Fibroblast of skin of right biceps (primary cell): ENCODE measurements around the gene NPFFR1.

ENCODE experiments used
- DNase-seq: peaks from one replicate; pipeline ENCODE4 v3.0.0-alpha.2; 2013

NPFFR1 gene

DNA sequence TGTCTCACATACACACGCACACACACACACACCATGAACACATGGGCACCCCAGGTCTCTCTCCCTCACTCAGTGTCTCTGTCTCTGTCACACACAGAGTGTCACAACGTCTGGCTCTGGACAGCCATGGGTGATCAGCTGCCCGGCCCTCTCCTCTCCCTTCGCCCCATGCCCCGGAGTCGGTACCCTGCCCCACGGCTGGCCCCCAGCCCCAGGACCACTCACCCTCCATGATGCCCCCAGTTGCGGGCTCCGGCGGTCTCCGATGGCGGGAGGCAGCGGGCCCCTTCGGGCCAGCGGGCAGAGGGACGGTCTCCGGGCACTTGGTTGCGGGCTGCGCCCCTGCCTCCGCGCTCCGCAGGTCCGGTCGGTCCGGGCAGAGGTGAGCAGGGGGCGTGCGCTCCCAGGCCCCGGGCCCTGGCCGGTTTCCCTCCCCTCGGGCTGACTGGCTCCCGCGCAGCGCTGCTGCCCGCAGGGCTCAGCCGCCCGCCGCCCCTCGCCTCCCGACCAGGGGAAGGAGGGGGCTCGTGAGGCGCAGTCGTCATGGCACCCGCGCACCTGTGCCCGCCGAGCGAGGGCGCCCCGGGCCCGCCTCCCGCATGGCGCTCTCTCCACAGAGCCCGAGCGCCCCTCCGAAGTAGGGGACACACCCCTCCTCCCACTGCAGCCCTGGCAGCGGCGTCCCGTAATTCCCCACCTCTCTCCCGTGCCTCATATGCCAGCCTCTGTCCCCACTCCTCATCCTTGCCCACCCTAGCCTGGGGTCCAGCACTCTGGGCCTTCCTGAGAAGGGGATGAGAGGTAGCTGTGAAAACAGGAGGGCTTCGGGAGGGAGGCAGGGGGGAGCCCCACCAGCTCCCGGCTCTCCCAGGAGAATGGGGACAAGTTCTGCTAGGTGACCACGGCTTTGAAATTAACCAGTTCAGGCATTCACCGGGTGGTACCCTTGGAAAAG is at the start of gene NPFFR1:
Gene NPFFR1, minus strand, starts transcription at position 560 of the 955 bp plus-strand sequence. Its CDS starts 328 bp downstream, at position 232.
- no peak for DNase-seq

GRCh38 chr10:70333268-70333667 is 49.5 kb upstream of the NPFFR1 start:
- no peak for DNase-seq

DNA sequence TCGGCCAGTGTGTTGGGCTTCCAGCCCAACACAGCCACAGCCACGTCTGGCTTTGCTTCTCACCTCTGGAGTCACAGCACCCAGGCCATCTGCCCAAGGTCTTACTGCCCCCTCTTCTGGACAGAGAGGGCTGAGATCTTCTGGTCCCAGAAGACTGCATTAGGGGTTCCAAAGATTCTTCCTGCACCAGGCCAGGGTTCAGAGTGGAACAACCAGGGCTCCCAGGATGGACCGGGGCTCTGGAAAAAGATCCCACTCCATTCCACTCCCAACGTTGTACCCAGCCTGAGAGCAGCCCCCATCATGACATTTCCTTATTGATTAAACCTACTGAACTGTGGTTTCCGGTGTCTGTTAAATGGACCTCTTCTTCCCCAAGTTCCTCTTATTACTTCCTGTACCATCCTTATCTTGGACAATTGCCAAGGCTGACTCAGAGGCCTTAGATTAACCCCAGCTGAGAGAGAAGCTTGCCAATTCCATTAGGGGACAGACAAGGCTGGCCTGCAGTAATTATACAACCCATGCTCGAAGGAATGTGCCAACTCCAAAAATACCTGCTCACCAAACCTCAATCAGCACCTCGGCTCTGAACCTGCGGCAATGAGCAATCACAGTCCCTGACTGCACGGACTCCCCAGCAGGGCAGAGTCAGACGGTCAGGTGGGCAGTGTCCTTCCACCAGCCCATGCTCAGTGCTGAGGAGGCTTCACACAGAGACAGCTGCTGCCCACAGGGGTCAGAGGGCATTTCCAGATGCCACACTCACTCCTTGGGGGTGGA is 47.9 kb upstream of the NPFFR1 start:
- peak; percentile 96 for DNase-seq

GRCh38 chr10:70331160-70331485 is 47.3 kb upstream of the NPFFR1 start:
- DNase-seq: no peak

DNA sequence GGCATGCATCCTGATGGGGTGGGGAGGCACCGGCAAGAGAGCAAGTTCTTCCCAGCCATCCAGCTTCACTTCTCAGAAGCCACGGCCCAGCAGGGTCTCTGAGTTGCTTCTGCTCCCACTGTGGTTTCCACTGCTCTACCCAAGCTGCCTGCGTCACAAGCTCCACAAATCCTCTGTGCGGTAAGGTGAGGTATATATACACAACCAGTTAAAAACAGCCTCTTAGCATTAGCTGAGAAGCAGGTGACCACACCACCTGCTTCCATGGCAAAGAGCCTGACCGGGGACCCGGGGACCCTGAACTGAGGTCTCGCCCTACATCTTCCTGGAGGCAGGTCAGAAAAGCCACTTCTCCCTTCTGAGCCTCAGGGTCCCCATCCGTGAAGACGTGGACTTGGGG is 46.9 kb upstream of the NPFFR1 start:
- DNase-seq: no peak

DNA sequence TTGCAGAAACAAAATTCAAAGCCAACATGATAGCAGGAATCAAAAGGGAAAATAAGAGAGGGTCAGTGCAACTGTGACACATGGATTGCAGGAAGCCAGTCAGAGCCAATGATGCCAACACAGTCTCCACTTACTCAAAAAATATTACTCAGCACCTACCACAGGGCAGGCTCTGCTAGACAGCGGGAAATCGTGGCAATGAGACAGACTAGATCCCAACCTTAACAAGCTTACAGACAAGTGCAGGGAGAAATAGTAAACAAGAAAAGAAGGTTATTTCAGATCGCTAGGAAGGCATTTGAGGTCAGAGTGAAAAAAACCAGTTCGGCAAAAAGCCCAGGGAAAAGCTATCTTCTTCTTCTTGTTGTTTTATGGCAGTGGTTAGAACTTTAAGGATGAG is 45.2 kb upstream of the NPFFR1 start:
- DNase-seq: no peak

DNA sequence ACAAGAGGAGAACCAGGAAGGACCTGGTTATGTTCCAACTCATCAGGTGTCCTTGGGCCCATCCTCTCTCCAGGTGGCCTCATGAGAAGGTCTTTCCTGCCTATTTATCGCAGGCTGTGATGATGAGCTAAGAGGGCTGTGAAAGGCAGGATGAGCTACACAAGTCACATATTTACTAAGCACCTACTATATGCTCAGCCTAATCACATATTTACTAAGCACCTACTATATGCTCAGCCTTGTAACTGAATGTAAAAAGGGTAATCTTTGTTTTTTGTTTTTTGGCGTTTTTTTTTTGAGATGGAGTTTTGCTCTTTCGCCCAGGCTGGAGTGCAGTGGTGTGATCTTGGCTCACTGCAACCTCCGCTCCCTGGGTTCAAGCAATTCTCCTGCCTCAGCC is 44.2 kb upstream of the NPFFR1 start:
- DNase-seq: no peak

- no peak for DNase-seq
These were observed 41.4 kb upstream of the NPFFR1 start for GRCh38 chr10:70324951-70325781.

DNA sequence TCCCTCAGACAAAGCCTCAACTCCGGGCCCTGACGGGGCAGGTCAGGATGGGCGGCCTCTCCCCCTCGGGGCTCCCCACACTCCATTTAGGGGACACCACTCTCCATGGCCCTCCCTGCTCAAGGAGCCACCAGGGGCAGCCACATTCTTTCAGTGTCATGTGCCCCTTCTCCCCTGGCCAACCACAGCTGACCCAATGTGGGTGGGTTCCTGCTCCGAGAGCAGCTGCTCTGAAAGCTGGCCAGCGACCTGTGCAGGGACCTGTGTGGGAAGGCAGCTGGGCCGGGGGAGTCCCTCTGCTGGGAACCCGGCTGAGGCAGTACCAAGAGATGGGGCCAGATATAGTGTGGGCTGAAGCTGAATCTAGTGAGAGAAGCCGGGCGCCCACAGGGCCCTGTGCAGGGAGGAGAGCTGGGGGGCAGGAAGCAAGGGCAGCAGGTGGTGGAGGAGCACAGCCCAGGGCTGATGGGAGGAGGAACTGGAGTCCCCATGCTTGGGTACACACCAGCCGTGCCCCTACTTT is 40.6 kb upstream of the NPFFR1 start:
- no peak for DNase-seq

- DNase-seq: no peak
These were observed 40.0 kb upstream of the NPFFR1 start for GRCh38 chr10:70323697-70324338.

- DNase-seq: no peak
These were observed 39.4 kb upstream of the NPFFR1 start for GRCh38 chr10:70323138-70323696.

GRCh38 chr10:70321897-70322890 is 38.4 kb upstream of the NPFFR1 start:
- no peak for DNase-seq

DNA sequence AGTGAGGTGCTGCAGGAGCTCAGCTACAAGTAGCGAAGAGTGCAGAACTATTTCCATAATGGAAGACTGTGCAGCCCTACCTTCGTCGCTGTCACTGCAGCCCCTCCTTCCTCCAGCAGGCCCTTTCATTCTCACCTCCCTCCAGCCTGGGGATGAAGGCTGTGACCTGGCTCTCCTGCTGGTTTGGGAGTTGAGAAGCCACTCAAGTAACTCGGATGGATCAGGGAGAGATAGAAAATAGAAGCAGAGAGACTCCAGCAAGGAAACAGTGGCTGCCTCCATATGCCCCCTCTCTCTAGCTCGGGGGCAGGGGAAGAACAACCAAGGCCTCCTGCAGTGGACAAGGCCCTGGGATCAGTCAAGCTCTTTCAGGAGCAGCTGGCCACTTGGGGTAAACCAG is 37.4 kb upstream of the NPFFR1 start:
- DNase-seq: no peak

- no peak for DNase-seq
These were observed 36.9 kb upstream of the NPFFR1 start for GRCh38 chr10:70320751-70321150.

DNA sequence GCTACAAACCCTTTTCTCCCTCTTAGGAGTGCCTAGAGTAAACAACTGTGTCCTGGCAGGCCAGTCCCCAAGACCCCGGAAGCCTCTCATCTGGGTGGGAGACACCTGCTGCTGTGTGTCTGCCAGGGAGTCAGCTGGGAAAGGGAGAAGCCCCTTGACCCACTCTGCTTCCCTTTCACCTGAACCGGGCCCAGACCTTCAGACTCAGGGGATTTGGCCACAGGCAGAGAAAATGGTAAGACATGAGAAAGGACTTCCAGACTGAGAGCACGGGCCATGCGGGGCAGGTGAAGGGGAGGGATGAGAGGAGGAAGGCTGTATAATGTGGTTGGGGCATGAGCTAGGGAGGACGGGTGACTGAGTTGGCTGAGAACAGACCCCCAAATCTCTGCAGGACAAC is 36.0 kb upstream of the NPFFR1 start:
- no peak for DNase-seq

- DNase-seq: no peak
These were observed 35.4 kb upstream of the NPFFR1 start for GRCh38 chr10:70319183-70319582.

GRCh38 chr10:70317943-70318318 is 34.1 kb upstream of the NPFFR1 start:
- DNase-seq: no peak

DNA sequence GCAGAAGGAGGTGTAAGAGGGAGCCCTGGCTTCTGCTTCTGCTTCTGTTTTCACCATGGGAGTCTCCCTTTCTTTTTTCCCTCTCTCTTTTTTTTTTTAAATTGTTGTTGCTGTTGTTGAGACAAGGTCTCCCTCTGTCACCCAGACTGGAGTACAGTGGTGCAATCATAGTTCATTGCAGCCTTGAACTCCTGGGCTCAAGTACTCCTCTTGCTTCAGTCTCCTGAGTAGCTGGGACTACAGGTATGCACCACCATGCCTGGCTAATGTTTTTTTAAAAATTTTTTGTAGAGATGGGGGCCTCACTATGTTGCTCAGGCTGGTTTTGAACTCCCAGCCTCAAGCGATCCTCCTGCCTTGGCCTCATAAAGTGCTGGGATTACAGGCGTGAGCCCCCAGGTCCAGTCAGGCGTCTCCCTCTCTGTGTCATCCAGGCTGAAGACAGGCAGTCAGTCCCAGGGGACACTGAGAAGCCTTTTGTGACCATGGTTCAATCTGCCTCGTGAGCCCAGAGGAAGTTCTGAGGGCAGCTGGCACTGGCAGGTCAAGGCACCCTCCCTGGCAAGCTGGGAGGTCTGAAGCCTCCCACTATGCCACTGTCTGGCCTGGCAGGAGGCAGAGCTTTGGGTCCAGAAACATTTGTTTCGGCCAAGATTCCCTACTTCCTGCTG is 33.6 kb upstream of the NPFFR1 start:
- DNase-seq: no peak

DNA sequence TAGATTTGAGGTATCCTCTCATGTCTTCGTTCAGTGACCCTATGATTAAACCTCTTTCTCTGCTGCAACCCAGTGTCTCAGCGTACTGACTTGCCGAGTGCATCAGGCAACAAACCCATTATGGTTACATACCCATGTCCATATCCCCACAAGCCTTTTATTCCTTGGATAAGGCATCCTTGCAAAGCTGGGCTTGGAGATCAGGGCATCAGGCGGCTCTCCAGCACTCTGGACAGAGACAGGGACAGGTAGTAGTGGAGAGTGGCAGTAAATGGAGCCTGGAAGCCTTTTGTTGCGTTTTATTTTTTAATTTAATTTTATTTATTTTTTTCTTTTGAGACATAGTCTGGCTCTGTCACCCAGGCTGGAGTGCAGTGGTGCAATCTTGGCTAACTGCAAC is 32.0 kb upstream of the NPFFR1 start:
- no peak for DNase-seq

DNA sequence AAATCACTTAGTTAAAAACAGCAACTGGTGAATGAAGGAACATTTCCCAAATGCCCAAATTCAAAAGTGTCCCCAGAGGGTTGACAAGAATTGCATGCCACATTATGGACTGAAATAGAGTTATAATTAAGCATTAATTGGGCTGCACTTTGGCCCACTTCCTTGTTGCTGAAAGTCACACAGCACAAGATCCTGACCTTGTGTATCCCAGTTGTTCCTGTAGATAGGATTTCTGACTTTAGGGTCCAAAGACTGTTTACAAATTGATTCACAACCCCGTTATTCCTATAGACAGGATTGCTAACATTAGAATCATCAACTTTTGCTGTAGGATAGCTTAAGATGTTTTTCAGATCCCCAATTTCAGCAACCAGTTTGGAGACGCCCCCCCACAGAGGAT is 31.5 kb upstream of the NPFFR1 start:
- no peak for DNase-seq
